A673 (cell line): Measurements from ENCODE around the gene EIF4E2. TPM values are rescaled to one million over a fixed set of nuclear protein-coding genes. Genes with fewer than 3 reads are reported as not detected.

Source experiments
- BruUV-seq: library from RNA; stranded (reverse); fragments of 400-500 nt; replicated peaks from 2 replicates; lab custom pipeline; 2021; lab: Mats Ljungman, UMichigan
- CTCF ChIA-PET: fragments of 300-600 bp; sonication (Branson Sonifier 250); formaldehyde crosslinking; loops from one replicate; lab custom pipeline; 2022; ENCODE audit warnings: antibody characterized with exemption; lab: Charles Lee
- POLR2A ChIA-PET: fragments of 300-600 bp; sonication (Branson Sonifier 250); formaldehyde crosslinking; loops from one replicate; lab custom pipeline; 2022; ENCODE audit warnings: antibody characterized with exemption; ENCODE audit not compliant: low non-redundant PET; lab: Charles Lee
- DNase-seq: peaks from one replicate; pipeline ENCODE4 v3.0.0-alpha.2; 2015; ENCODE audit warnings: low spot score
- H3K27ac ChIP-seq: fragments of 200-600 bp; sonication (generic); 2 replicates; pipeline ENCODE4 v1.5.1; 2016; ENCODE audit warnings: mixed run types, low read depth, mild to moderate bottlenecking, mixed read lengths, antibody characterized with exemption, low read length; ENCODE audit not compliant: poor library complexity, severe bottlenecking
- H3K27me3 ChIP-seq: fragments of 200-600 bp; sonication (generic); replicated peaks from 2 replicates; pipeline ENCODE4 v1.6.1; 2017; ENCODE audit warnings: mixed run types, low read depth, mild to moderate bottlenecking, mixed read lengths, antibody characterized with exemption, low read length; ENCODE audit not compliant: insufficient read depth, poor library complexity
- H3K36me3 ChIP-seq: fragments of 200-600 bp; sonication (generic); 2 replicates; pipeline ENCODE4 v1.6.1; 2016; ENCODE audit warnings: mixed run types, mild to moderate bottlenecking, mixed read lengths, antibody characterized with exemption, low read length; ENCODE audit not compliant: insufficient read depth, poor library complexity, severe bottlenecking
- H3K4me1 ChIP-seq: fragments of 200-600 bp; sonication (generic); 2 replicates; pipeline ENCODE4 v1.6.1; 2017; ENCODE audit warnings: mixed run types, mild to moderate bottlenecking, mixed read lengths, antibody characterized with exemption, low read length; ENCODE audit not compliant: insufficient read depth, poor library complexity, severe bottlenecking
- H3K4me3 ChIP-seq: fragments of 200-600 bp; sonication (generic); 2 replicates; pipeline ENCODE4 v1.5.1; 2016; ENCODE audit warnings: low read depth, mixed run types, mild to moderate bottlenecking, mixed read lengths, low read length; ENCODE audit not compliant: poor library complexity, severe bottlenecking
- H3K9me3 ChIP-seq: fragments of 200-600 bp; sonication (generic); 2 replicates; pipeline ENCODE4 v1.6.1; 2016; ENCODE audit warnings: mixed run types, low read depth, mild to moderate bottlenecking, mixed read lengths, antibody characterized with exemption, low read length; ENCODE audit not compliant: poor library complexity, severe bottlenecking
- EZH2 ChIP-seq: fragments of 200-600 bp; sonication (generic); IDR thresholded peaks from 2 replicates; pipeline ENCODE4 v1.6.1; 2017; ENCODE audit warnings: borderline replicate concordance, low read depth, mild to moderate bottlenecking, mixed read lengths, antibody characterized with exemption, low read length; ENCODE audit not compliant: poor library complexity, severe bottlenecking
- intact Hi-C: fragments of 100-400 bp; cut with micrococcal nuclease; formaldehyde crosslinking; loops from one replicate; pipeline ENCODE4 v1.10.0; 2022; ENCODE audit not compliant: unreplicated experiment
- total RNA-seq: library from RNA; stranded (reverse); gene quantifications from 2 replicates; pipeline ENCODE4 v1.2.3, GENCODE V29; 2021
- TF ChIP-seq, protein P1 (sequence below): fragments of 300-800, 200-600 bp; sonication (generic); conservative IDR thresholded peaks from 2 replicates; pipeline ENCODE4 v1.5.1; 2017; ENCODE audit warnings: low read depth, mild to moderate bottlenecking, antibody characterized with exemption, low read length, moderate library complexity, mixed read lengths

EIF4E2 gene
- total RNA-seq, 1 experiment from 2014 or later: 60.8 TPM

DNA sequence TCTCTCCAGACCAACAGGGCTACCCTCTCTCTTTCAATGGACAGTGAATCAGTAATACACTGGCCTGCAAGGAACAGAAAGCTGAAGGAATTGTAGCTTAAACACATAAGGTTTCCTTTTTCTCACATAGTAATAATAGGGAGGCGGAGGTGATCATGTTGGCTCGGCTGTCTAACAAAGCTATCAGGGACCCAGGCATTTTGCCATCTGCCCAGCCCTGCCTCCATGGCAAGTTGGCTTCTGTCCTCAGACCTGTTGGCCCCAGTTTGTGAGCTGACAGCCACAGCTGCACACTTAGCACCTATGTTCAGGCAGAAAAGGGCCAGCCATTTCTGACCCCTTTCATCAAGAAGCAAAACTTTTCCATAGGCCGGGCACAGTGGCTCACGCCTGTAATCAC is 13.0 kb upstream of the EIF4E2 start:
- ChIA-PET CTCF (no interaction called here), POLR2A (no interaction called here)
- Histone ChIP-seq H3K27me3 (no peaks in the 10 kb centered on the region), H3K9me3 (no peaks in the 10 kb centered on the region), H3K4me1 (no peaks in the 10 kb centered on the region), H3K4me3 (no peak overlapping the region), H3K27ac (no peak overlapping the region), H3K36me3 (no peaks in the 10 kb centered on the region)
- intact Hi-C loops: no loop called here
- no peak for DNase-seq
- TF ChIP-seq, protein P1, sequence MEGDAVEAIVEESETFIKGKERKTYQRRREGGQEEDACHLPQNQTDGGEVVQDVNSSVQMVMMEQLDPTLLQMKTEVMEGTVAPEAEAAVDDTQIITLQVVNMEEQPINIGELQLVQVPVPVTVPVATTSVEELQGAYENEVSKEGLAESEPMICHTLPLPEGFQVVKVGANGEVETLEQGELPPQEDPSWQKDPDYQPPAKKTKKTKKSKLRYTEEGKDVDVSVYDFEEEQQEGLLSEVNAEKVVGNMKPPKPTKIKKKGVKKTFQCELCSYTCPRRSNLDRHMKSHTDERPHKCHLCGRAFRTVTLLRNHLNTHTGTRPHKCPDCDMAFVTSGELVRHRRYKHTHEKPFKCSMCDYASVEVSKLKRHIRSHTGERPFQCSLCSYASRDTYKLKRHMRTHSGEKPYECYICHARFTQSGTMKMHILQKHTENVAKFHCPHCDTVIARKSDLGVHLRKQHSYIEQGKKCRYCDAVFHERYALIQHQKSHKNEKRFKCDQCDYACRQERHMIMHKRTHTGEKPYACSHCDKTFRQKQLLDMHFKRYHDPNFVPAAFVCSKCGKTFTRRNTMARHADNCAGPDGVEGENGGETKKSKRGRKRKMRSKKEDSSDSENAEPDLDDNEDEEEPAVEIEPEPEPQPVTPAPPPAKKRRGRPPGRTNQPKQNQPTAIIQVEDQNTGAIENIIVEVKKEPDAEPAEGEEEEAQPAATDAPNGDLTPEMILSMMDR: no peak
- no peak for TF ChIP-seq EZH2
- no TSS peak for BruUV-seq

DNA sequence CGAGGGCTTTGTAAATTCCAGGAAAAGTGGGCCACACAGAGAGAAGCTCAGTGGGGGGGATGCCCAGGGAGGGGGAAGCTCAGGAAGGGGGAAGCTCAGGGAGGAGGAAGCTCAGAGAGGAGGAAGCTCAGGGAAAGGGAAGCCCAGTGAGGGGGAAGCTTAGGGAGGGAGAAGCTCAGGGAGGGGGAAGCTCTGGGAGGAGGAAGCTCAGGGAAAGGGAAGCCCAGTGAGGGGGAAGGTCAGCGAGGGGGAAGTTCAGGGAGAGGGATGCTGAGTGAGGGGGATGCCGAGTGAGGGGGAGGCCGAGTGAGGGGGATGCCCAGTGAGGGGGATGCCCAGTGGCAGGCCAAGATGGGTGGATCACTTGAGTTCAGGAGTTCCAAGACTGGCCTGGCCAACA is 11.8 kb upstream of the EIF4E2 start:
- H3K27ac ChIP-seq: no peak overlapping the region
- H3K4me1 ChIP-seq: no peaks in the 10 kb centered on the region
- H3K4me3 ChIP-seq: no peak overlapping the region
- intact Hi-C loops: no loop called here
- ChIA-PET CTCF (interaction anchor here (0.6 kb wide), 1 partner anchor 67 kb away, joined by 5 read pairs; no protein-coding TSS in a partner anchor), POLR2A (no interaction called here)
- H3K27me3 ChIP-seq: no peaks in the 10 kb centered on the region
- TF ChIP-seq EZH2: no peak
- TF ChIP-seq, protein P1: no peak
- H3K9me3 ChIP-seq: no peaks in the 10 kb centered on the region
- H3K36me3 ChIP-seq: no peaks in the 10 kb centered on the region
- no peak for DNase-seq
- BruUV-seq: no TSS peak

DNA sequence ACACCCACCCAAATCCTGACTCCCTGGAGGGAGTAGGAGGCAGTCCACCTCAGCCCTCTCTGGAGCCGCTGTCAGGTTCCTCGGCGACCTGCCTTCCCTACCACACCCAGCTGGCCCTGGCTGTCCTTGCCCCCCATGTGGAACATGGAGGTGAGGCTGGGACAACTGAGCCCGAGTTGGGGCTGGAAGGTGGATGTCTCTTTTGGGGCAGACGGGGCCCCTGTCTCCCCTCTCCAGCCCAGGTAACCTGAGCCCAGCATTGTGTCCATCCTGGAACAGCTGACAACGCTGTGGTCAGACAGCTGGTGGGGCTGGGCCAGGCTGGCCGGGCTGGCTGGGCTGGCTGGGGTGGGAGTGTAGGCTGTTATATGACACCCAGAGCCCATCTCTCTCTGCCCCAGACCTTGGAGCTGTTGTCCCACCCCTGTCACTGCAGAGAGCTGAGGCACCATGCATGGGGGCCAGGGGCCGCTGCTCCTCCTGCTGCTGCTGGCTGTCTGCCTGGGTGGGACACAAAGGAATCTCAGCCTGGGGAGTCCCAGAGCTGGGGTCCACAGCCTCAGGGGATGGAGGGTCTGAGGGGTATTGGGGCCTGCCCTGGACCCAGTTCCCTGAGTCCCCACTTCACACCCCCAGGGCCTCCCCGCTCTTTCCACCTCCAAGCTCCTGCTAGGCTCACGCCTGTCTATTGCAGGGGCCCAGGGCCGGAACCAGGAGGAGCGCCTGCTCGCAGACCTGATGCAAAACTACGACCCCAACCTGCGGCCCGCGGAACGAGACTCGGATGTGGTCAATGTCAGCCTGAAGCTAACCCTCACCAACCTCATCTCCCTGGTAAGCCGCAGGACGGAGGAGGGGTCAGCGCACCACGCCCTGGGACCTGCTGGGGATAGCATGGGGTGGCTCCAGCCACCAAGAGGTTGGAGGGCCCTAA is 10.9 kb upstream of the EIF4E2 start, which contains the start of gene CHRNG:
TSS of gene CHRNG (plus strand) at position 395 of the 934 bp plus-strand sequence. CDS start at position 451, 56 bp downstream.
- no peak for DNase-seq
- intact Hi-C loops: no loop called here
- Histone ChIP-seq H3K4me1 (no peaks in the 10 kb centered on the region), H3K4me3 (no peak within 1 kb of the TSS), H3K27ac (no peak within 1 kb of the TSS), H3K9me3 (no peaks in the 10 kb centered on the region), H3K36me3 (no peaks in the 10 kb centered on the region), H3K27me3 (no peaks in the 10 kb centered on the region)
- TF ChIP-seq, protein P1: no peak
- TF ChIP-seq EZH2: no peak
- ChIA-PET POLR2A (no interaction called here), CTCF (no interaction called here)
- BruUV-seq: no TSS peak
